ENCODE data around the gene CSTF2T.
"Not testable (repeated sequence)": the region's sequence is repeated elsewhere in the genome, so short reads cannot be mapped to it uniquely, and the experiment has no call there.

The CSTF2T gene

GRCh38 chr10:51694086-51694768 is 5.2 kb downstream of the CSTF2T start:
- DNase-seq: no peak

GRCh38 chr10:51691135-51691534 is 8.3 kb downstream of the CSTF2T start:
- no peak for DNase-seq

GRCh38 chr10:51689536-51689935 is 9.9 kb downstream of the CSTF2T start:
- no peak for DNase-seq

GRCh38 chr10:51688826-51689225 is 10.6 kb downstream of the CSTF2T start:
- not testable (repeated sequence) for DNase-seq

GRCh38 chr10:51687296-51687695 is 12.1 kb downstream of the CSTF2T start:
- DNase-seq: no peak

GRCh38 chr10:51685768-51686167 is 13.6 kb downstream of the CSTF2T start:
- no peak for DNase-seq

GRCh38 chr10:51683031-51683691 is 16.2 kb downstream of the CSTF2T start:
- DNase-seq: no peak

- DNase-seq: no peak
These were observed 19.6 kb downstream of the CSTF2T start for GRCh38 chr10:51679841-51680240.

- no peak for DNase-seq
These were observed 24.3 kb downstream of the CSTF2T start for GRCh38 chr10:51675088-51675487.

GRCh38 chr10:51672039-51672535 is 27.3 kb downstream of the CSTF2T start:
- no peak for DNase-seq

GRCh38 chr10:51669041-51669440 is 30.4 kb downstream of the CSTF2T start:
- no peak for DNase-seq

- DNase-seq: no peak
These were observed 31.1 kb downstream of the CSTF2T start for GRCh38 chr10:51668336-51668689.

- no peak for DNase-seq
These were observed 31.6 kb downstream of the CSTF2T start for GRCh38 chr10:51667678-51668335.

- DNase-seq: no peak
These were observed 32.9 kb downstream of the CSTF2T start for GRCh38 chr10:51666456-51666855.

- DNase-seq: no peak
These were observed 36.3 kb downstream of the CSTF2T start for GRCh38 chr10:51663086-51663485.

- no peak for DNase-seq
These were observed 40.1 kb downstream of the CSTF2T start for GRCh38 chr10:51659344-51659743.

- DNase-seq: no peak
These were observed 41.4 kb downstream of the CSTF2T start for GRCh38 chr10:51658000-51658399.

GRCh38 chr10:51656503-51656902 is 42.9 kb downstream of the CSTF2T start:
- no peak for DNase-seq

GRCh38 chr10:51654918-51655317 is 44.5 kb downstream of the CSTF2T start:
- no peak for DNase-seq

- DNase-seq: no peak
These were observed 46.4 kb downstream of the CSTF2T start for GRCh38 chr10:51653025-51653424.

GRCh38 chr10:51651063-51651462 is 48.3 kb downstream of the CSTF2T start:
- DNase-seq: no peak

GRCh38 chr10:51649064-51649463 is 50.3 kb downstream of the CSTF2T start:
- no peak for DNase-seq
